ENCODE measurements around the gene TM9SF2.

DNA sequence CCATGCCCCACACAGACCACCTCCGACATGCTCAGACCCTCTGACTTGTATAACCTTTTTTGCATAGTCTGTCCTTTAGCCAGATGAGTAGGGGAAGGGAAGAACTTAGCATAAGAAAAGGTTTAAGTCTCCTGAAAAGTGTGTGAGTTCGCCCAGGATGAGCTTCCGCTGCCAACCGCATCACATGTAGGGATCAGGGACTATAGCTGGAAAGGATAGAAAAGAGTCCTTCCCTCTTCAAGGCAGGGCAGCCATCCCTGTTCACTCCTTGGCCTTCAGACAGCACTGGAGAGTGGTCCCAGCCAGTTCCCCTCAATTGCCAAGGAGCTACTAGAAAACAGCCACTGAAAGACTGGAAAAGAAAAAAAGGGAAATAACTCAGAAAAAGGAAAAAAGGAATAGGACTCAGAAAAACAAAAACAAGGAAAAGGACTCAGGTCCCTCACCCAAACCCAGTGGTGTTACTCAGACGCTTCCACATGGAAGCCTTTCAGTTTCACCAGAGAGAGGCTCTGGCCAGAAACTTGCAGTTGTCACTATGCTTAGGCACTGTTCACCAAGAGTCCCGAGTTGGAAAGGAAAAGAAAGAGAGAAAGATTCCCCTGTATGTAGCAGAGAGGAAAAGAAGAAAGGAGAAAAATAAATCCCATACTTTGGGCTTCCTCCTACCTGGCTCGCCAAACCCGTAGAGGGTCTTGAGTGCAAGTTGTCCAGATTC lies 5.6 kb upstream of the TM9SF2 start:
- TF ChIP-seq EZH2 (IDR thresholded peaks at IDR 0.05) (no peak), FOXP2 (optimal IDR thresholded peaks at IDR 0.05; ENCODE audit: control extremely low read depth, extremely low read length, insufficient read depth) (no peak)
